HG02588 (cell line): ENCODE measurements around the gene EPS8.

Source experiments
- ATAC-seq: cut with Tn5 transposase; IDR thresholded peaks from one replicate; pipeline ENCODE4 v1.9.1; 2021; ENCODE audit warnings: mild to moderate bottlenecking, moderate library complexity; ENCODE audit not compliant: unreplicated experiment

EPS8 gene

GRCh38 chr12:15580431-15580830 is 208.8 kb downstream of the EPS8 start:
- ATAC-seq: no peak

- ATAC-seq: no peak
Observed at GRCh38 chr12:15575671-15576541, 213.3 kb downstream of the EPS8 start.

- ATAC-seq: no peak
Observed at GRCh38 chr12:15574353-15574752, 214.8 kb downstream of the EPS8 start.
